ENCODE measurements around the gene PLK1.

DNA sequence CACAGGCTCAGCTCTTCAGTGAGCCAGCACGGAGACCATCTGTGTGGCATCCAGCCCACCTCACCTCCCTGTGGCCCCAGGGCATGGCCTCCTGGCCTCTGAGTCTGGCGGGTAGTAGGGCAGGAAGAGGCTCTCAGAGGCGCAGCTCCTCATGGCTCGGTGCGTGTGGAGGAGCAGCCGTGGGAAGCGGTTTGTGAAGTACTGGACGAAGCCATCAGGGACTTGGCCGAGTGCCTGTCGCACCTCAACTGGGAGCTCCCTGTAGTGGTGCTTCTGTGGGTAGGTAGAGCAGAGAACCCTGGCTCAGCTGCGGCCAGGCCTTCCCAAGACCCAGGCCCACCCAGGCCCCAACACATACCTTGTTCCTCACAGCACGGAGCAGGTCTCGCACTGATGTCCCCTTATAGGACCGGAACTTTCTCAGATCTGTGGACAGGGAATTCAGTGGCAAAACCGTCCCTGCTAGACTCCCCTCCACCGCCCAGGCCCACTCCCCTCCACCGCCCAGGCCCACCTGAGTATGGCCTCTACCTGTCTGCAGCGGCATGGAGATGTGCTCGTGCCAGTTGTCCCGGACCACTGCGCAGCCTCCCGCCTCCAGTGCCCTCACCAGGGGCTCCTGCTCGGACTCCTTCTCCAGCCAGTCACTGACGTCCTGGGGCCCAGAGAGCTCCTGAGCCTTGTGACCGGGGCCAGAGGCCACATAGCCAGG is 12.2 kb downstream of the PLK1 start:
- TF ChIP-seq, protein P1, sequence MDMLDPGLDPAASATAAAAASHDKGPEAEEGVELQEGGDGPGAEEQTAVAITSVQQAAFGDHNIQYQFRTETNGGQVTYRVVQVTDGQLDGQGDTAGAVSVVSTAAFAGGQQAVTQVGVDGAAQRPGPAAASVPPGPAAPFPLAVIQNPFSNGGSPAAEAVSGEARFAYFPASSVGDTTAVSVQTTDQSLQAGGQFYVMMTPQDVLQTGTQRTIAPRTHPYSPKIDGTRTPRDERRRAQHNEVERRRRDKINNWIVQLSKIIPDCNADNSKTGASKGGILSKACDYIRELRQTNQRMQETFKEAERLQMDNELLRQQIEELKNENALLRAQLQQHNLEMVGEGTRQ (IDR thresholded peaks at IDR 0.05; ENCODE audit: low read depth, low read length), result no peak
- TF ChIP-seq RAD21 (IDR thresholded peaks at IDR 0.05; ENCODE audit: low read length) (no peak), POLR2A (IDR thresholded peaks at IDR 0.05; ENCODE audit: low read depth, low read length) (no peak), MXI1 (IDR thresholded peaks at IDR 0.05; ENCODE audit: borderline replicate concordance, low read depth, low read length) (no peak), BHLHE40 (IDR thresholded peaks at IDR 0.05; ENCODE audit: low read depth, low read length) (no peak)
- TF ChIP-seq, protein P2, sequence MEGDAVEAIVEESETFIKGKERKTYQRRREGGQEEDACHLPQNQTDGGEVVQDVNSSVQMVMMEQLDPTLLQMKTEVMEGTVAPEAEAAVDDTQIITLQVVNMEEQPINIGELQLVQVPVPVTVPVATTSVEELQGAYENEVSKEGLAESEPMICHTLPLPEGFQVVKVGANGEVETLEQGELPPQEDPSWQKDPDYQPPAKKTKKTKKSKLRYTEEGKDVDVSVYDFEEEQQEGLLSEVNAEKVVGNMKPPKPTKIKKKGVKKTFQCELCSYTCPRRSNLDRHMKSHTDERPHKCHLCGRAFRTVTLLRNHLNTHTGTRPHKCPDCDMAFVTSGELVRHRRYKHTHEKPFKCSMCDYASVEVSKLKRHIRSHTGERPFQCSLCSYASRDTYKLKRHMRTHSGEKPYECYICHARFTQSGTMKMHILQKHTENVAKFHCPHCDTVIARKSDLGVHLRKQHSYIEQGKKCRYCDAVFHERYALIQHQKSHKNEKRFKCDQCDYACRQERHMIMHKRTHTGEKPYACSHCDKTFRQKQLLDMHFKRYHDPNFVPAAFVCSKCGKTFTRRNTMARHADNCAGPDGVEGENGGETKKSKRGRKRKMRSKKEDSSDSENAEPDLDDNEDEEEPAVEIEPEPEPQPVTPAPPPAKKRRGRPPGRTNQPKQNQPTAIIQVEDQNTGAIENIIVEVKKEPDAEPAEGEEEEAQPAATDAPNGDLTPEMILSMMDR (conservative IDR thresholded peaks at IDR 0.05; ENCODE audit: low read depth, low read length), result no peak

Data from IMR-90 (cell line).